ENCODE measurements around the gene LAD1.

DNA sequence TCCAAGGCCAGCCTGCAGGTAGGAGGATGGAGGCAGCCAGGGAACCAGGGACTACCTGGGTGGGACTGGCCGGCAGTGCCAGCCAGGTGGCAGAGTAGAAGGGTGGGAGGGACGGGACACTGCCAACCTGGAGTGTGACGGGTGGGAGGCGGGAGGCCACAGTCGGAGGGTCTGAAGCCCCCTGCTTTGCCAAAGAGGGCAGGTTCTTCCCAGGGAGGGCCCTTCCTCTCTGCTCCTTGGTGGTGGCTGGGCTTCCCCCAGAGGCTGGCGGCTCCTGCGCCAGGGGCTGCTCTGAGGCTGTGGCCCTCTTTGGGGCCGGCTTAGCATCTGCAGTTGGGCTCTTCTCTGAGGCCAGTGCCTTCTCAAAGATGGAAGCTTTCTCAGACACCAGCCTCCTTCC lies 12.9 kb downstream of the LAD1 start:
- TF ChIP-seq, protein P1, sequence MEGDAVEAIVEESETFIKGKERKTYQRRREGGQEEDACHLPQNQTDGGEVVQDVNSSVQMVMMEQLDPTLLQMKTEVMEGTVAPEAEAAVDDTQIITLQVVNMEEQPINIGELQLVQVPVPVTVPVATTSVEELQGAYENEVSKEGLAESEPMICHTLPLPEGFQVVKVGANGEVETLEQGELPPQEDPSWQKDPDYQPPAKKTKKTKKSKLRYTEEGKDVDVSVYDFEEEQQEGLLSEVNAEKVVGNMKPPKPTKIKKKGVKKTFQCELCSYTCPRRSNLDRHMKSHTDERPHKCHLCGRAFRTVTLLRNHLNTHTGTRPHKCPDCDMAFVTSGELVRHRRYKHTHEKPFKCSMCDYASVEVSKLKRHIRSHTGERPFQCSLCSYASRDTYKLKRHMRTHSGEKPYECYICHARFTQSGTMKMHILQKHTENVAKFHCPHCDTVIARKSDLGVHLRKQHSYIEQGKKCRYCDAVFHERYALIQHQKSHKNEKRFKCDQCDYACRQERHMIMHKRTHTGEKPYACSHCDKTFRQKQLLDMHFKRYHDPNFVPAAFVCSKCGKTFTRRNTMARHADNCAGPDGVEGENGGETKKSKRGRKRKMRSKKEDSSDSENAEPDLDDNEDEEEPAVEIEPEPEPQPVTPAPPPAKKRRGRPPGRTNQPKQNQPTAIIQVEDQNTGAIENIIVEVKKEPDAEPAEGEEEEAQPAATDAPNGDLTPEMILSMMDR (conservative IDR thresholded peaks at IDR 0.05 in 1 of 2, IDR thresholded peaks at IDR 0.05 in 1 of 2; ENCODE audit: extremely low read depth in 1 of 2, insufficient read depth in 1 of 2, low read depth in 1 of 2, low read length in 2 of 2): no peak
- no peak for TF ChIP-seq EZH2 (IDR thresholded peaks at IDR 0.05; ENCODE audit: borderline replicate concordance, low read length)

All from mammary epithelial cell (primary cell).